SK-N-SH (cell line): ENCODE results near the gene VASN. TPM values are rescaled to one million over a fixed set of nuclear protein-coding genes. Genes with fewer than 3 reads are reported as not detected.
A peak's percentile ranks its signal among the peaks of the same experiment; 100 is the strongest.

Experiments
- CTCF ChIA-PET: fragments of 300-600, 350-600 bp; formaldehyde crosslinking; extraction: SDS; loops from one replicate; lab custom pipeline; 2021; lab: Yijun Ruan, JAX
- POLR2A ChIA-PET: fragments of 350-600 bp; sonication (Branson Sonifier 250); formaldehyde crosslinking; extraction: SDS; loops from one replicate; lab custom pipeline; 2020; ENCODE audit warnings: antibody characterized with exemption, inconsistent platforms; lab: Yijun Ruan, JAX
- DNase-seq: peaks from one replicate; pipeline ENCODE4 v3.0.0; 2012
- H2AFZ ChIP-seq: fragments of 200-600 bp; sonication (generic); 2 replicates; pipeline ENCODE4 v1.8.1; 2016; ENCODE audit warnings: antibody characterized with exemption, mild to moderate bottlenecking, low read depth
- H3F3A ChIP-seq: fragments of 200-600 bp; sonication (generic); replicated peaks from 2 replicates; pipeline ENCODE3; 2016; ENCODE audit warnings: antibody characterized with exemption, mild to moderate bottlenecking; ENCODE audit not compliant: insufficient read depth
- H3K27ac ChIP-seq, 2 experiments: fragments of 200-500 bp in 1 of 2; fragments of 200-600 bp in 1 of 2; sonication (Bioruptor generic) in 1 of 2; sonication (generic), shearing (Covaris generic) in 1 of 2; 2 replicates each; pipeline versions ENCODE4 v1.5.1 to v1.6.1; 2014 to 2016; ENCODE audit warnings: low read depth in 2 of 2, inconsistent platforms in 1 of 2, low read length in 1 of 2, mild to moderate bottlenecking in 1 of 2, mixed read lengths in 1 of 2
- H3K27me3 ChIP-seq: fragments of 200-600 bp; sonication (generic), shearing (Covaris generic); 2 replicates; pipeline ENCODE4 v1.6.1; 2016; ENCODE audit warnings: mixed run types; ENCODE audit not compliant: insufficient read depth
- H3K36me3 ChIP-seq, 2 experiments: fragments of 200-500 bp in 1 of 2; fragments of 200-600 bp in 1 of 2; sonication (Bioruptor generic) in 1 of 2; sonication (generic) in 1 of 2; replicated peaks in 1 of 2; 2 replicates each; pipeline versions ENCODE3 to v1.5.1; 2014 to 2016; ENCODE audit warnings: low read length in 1 of 2, mild to moderate bottlenecking in 1 of 2; ENCODE audit not compliant: insufficient read depth in 2 of 2, control insufficient read depth in 1 of 2
- H3K4me1 ChIP-seq, 2 experiments: fragments of 200-500 bp in 1 of 2; fragments of 200-600 bp in 1 of 2; sonication (Bioruptor generic) in 1 of 2; sonication (generic), shearing (Covaris generic) in 1 of 2; 2 replicates each; pipeline versions ENCODE4 v1.5.1 to v1.6.1; 2014 to 2016; ENCODE audit warnings: low read depth in 1 of 2, low read length in 1 of 2, mixed run types in 1 of 2; ENCODE audit not compliant: insufficient read depth in 2 of 2, control insufficient read depth in 1 of 2
- H3K4me2 ChIP-seq: fragments of 200-600 bp; sonication (generic), shearing (Covaris generic); 2 replicates; pipeline ENCODE4 v1.6.1; 2017; ENCODE audit warnings: mixed run types
- H3K4me3 ChIP-seq, 2 experiments: fragments of 200-500 bp in 1 of 2; fragments of 200-600 bp in 1 of 2; sonication (Bioruptor generic) in 1 of 2; sonication (generic), shearing (Covaris generic) in 1 of 2; 2 replicates each; pipeline versions ENCODE4 v1.5.1 to v1.8.1; 2014 to 2016; ENCODE audit warnings: low read depth in 2 of 2, inconsistent platforms in 1 of 2, low read length in 1 of 2, mild to moderate bottlenecking in 1 of 2, mixed read lengths in 1 of 2, moderate library complexity in 1 of 2
- H3K79me2 ChIP-seq: fragments of 200-600 bp; sonication (generic); 2 replicates; pipeline ENCODE4 v1.8.1; 2017; ENCODE audit warnings: mild to moderate bottlenecking; ENCODE audit not compliant: insufficient read depth
- H3K9ac ChIP-seq: fragments of 200-600 bp; sonication (generic); 2 replicates; pipeline ENCODE4 v1.6.1; 2017; ENCODE audit warnings: mixed run types
- H3K9me2 ChIP-seq: fragments of 200-600 bp; sonication (generic); 2 replicates; pipeline ENCODE4 v1.6.1; 2017; ENCODE audit warnings: mixed run types
- H3K9me3 ChIP-seq: fragments of 200-600 bp; sonication (generic); 2 replicates; pipeline ENCODE4 v1.6.1; 2017; ENCODE audit warnings: mixed run types, mild to moderate bottlenecking, moderate library complexity
- H4K20me1 ChIP-seq: fragments of 200-600 bp; sonication (generic); 2 replicates; pipeline ENCODE4 v1.6.1; 2017; ENCODE audit warnings: mild to moderate bottlenecking, mixed run types; ENCODE audit not compliant: insufficient read depth
- CTCF ChIP-seq: fragments of 200-600 bp; sonication (generic); IDR thresholded peaks from 2 replicates; pipeline ENCODE4 v1.6.1; 2017; ENCODE audit warnings: antibody characterized with exemption, mild to moderate bottlenecking, moderate library complexity
- EP300 ChIP-seq, 2 experiments: IDR thresholded peaks; 2 replicates each; pipeline versions ENCODE4 v1.4.0 to v1.6.1; 2012; ENCODE audit warnings: borderline replicate concordance in 1 of 2, low read depth in 1 of 2, low read length in 1 of 2
- EZH2phosphoT487 ChIP-seq: fragments of 200-600 bp; sonication (generic); IDR thresholded peaks from 2 replicates; pipeline ENCODE4 v1.6.1; 2017; ENCODE audit warnings: low read depth, mixed run types, mild to moderate bottlenecking, antibody characterized with exemption, moderate library complexity, borderline replicate concordance
- FOXJ3 ChIP-seq: sonication (generic); formaldehyde crosslinking; IDR thresholded peaks from 2 replicates; pipeline ENCODE4 v1.5.1; 2020; ENCODE audit warnings: mild to moderate bottlenecking, missing genetic modification reagents
- FOXM1 ChIP-seq: IDR thresholded peaks from 2 replicates; pipeline ENCODE4 v1.4.0; 2012; ENCODE audit warnings: low read depth, mild to moderate bottlenecking
- GABPA ChIP-seq: IDR thresholded peaks from 2 replicates; pipeline ENCODE4 v1.4.0; 2012; ENCODE audit warnings: low read depth, mild to moderate bottlenecking
- IRF3 ChIP-seq: fragments of 150-350 bp; IDR thresholded peaks from 2 replicates; pipeline ENCODE4 v1.6.1; 2016; ENCODE audit warnings: mild to moderate bottlenecking, low read depth, low read length
- JUND ChIP-seq: IDR thresholded peaks from 2 replicates; pipeline ENCODE4 v1.4.0; 2012
- MAX ChIP-seq: IDR thresholded peaks from 2 replicates; pipeline ENCODE4 v1.4.0; 2012; ENCODE audit warnings: low read depth
- NFIC ChIP-seq: IDR thresholded peaks from 2 replicates; pipeline ENCODE4 v1.4.0; 2012; ENCODE audit warnings: borderline replicate concordance
- NRF1 ChIP-seq: IDR thresholded peaks from 2 replicates; pipeline ENCODE4 v1.6.1; 2012; ENCODE audit warnings: low read depth, mild to moderate bottlenecking, low read length
- RCOR1 ChIP-seq: fragments of 150-350 bp; IDR thresholded peaks from 2 replicates; pipeline ENCODE4 v1.6.1; 2017; ENCODE audit warnings: antibody characterized with exemption, low read length
- RFX5 ChIP-seq: IDR thresholded peaks from 2 replicates; pipeline ENCODE4 v1.6.1; 2012; ENCODE audit warnings: mild to moderate bottlenecking, improper control_type of control experiment, low read length
- TAF1 ChIP-seq: IDR thresholded peaks from 2 replicates; pipeline ENCODE4 v1.6.1; 2012; ENCODE audit warnings: low read depth, mild to moderate bottlenecking, low read length, moderate library complexity, borderline replicate concordance
- TCF12 ChIP-seq: IDR thresholded peaks from 2 replicates; pipeline ENCODE4 v1.4.0; 2012
- ZBTB33 ChIP-seq: IDR thresholded peaks from 2 replicates; pipeline ENCODE4 v1.4.0; 2012; ENCODE audit warnings: low read depth, borderline replicate concordance
- WGBS: methylation state at CpG from one replicate; pipeline ENCODE4 v1.1.6; 2017; ENCODE audit warnings: low lambda C conversion rate; 5-methylcytosine and 5-hydroxymethylcytosine counted together
- polyA plus RNA-seq, 3 experiments: library from polyadenylated mRNA; depleted of rRNA; stranded (reverse); fragments of >200 nt; gene quantifications; 2 replicates each; pipeline ENCODE4 v1.2.3, GENCODE V29; 2012

Gene VASN
- polyA plus RNA-seq, 1 of the 3 experiments (the other 2 are of a cell fraction), result 37.4 TPM

- no peaks in the 10 kb centered on the region for H3K9me2 ChIP-seq
- peak; percentile 24 for DNase-seq
- peaks cover 84% of the 10 kb centered on the region for H4K20me1 ChIP-seq
- H3K79me2 ChIP-seq, result peaks cover 98% of the 10 kb centered on the region
- TF ChIP-seq JUND, result no peak
- TF ChIP-seq NFIC, result no peak
- no peak for TF ChIP-seq RFX5
- no peak for TF ChIP-seq NRF1
- no peak for TF ChIP-seq EP300 (IDR thresholded peaks at IDR 0.05; ENCODE audit: borderline replicate concordance in 1 of 2, low read depth in 1 of 2, low read length in 1 of 2)
- TF ChIP-seq TAF1, result no peak
- TF ChIP-seq TCF12, result no peak
- TF ChIP-seq GABPA, result no peak
- TF ChIP-seq IRF3, result no peak
- no peak for TF ChIP-seq MAX
- TF ChIP-seq EZH2phosphoT487, result no peak
- no peak for TF ChIP-seq FOXJ3 (CRISPR knock-in tag)
- no peak for TF ChIP-seq FOXM1
- TF ChIP-seq ZBTB33, result no peak
- TF ChIP-seq CTCF, result no peak
- no peak for TF ChIP-seq RCOR1
- H3F3A ChIP-seq, result no peaks in the 10 kb centered on the region
- no peak overlapping the region for H3K4me3 ChIP-seq
- no peak overlapping the region for H2AFZ ChIP-seq
- ChIA-PET POLR2A (interaction anchor here (1.5 kb wide), 1 partner anchor 69 kb away, joined by 4 read pairs; no protein-coding TSS in a partner anchor), CTCF (interaction anchor here (1.7 to 14.9 kb wide), 3 partner anchors 34 to 81 kb away, joined by 5 to 281 read pairs (median 67); no protein-coding TSS in a partner anchor)
- no peak overlapping the region for H3K27ac ChIP-seq
- H3K9ac ChIP-seq, result no peak overlapping the region
- no peak overlapping the region for H3K4me2 ChIP-seq
- no peaks in the 10 kb centered on the region for H3K27me3 ChIP-seq
- no peaks in the 10 kb centered on the region for H3K9me3 ChIP-seq
- peaks cover 8 to 48% of the 10 kb centered on the region in 2 experiments; a peak in 1 of 4 replicates for H3K4me1 ChIP-seq
- H3K36me3 ChIP-seq, result no peaks in the 10 kb centered on the region
- WGBS, result 90% methylated on average over 15 of the region's 30 CpGs
Measured at GRCh38 chr16:4322121-4323052, 49.3 kb upstream of the VASN start.
